SK-N-SH treated with all-trans-retinoic acid at 6 μM for 48 hours (cell line): ENCODE results near the gene WWC2.

Experiments
- ZFP3 ChIP-seq: fragments of 250-450 bp; sonication (Bioruptor Pico); IDR thresholded peaks from 2 replicates; pipeline ENCODE4 v1.5.0; 2020; ENCODE audit warnings: mild to moderate bottlenecking, moderate library complexity
- ZFP30 ChIP-seq: fragments of 450-650 bp; formaldehyde crosslinking; IDR thresholded peaks from 2 replicates; pipeline ENCODE4 v1.5.0; 2022; ENCODE audit warnings: mild to moderate bottlenecking, moderate library complexity
- TF ChIP-seq, protein P1 (sequence below): fragments of 250-450 bp; sonication (Bioruptor Pico); IDR thresholded peaks from 2 replicates; pipeline ENCODE4 v1.8.0; 2020; ENCODE audit warnings: mild to moderate bottlenecking, moderate library complexity, borderline replicate concordance

DNA sequence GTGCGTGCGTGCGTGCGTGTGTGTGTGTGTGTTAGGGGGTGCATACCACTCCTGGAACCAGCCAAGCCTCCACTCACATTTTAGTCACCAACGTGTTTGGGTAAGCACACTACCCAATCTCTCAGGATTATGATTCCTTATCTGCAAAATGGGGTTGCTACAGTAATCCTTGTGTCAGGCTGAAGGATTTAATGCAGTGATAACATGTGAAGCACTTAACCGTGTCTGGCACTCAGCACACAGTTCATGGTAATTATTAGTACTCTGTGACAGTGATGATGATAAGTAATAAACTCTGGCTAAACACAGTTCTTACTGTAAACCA is 163.7 kb downstream of the WWC2 start:
- TF ChIP-seq, protein P1, sequence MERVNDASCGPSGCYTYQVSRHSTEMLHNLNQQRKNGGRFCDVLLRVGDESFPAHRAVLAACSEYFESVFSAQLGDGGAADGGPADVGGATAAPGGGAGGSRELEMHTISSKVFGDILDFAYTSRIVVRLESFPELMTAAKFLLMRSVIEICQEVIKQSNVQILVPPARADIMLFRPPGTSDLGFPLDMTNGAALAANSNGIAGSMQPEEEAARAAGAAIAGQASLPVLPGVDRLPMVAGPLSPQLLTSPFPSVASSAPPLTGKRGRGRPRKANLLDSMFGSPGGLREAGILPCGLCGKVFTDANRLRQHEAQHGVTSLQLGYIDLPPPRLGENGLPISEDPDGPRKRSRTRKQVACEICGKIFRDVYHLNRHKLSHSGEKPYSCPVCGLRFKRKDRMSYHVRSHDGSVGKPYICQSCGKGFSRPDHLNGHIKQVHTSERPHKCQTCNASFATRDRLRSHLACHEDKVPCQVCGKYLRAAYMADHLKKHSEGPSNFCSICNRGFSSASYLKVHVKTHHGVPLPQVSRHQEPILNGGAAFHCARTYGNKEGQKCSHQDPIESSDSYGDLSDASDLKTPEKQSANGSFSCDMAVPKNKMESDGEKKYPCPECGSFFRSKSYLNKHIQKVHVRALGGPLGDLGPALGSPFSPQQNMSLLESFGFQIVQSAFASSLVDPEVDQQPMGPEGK: no peak
- TF ChIP-seq ZFP3 (no peak), ZFP30 (CRISPR knock-in tag) (no peak)
